A549 (cell line): ENCODE results near the gene SPPL2A. TPM values are rescaled to one million over a fixed set of nuclear protein-coding genes. Genes with fewer than 3 reads are reported as not detected.
"Not testable (repeated sequence)": the region's sequence is repeated elsewhere in the genome, so short reads cannot be mapped to it uniquely, and the experiment has no call there.

Experiments
- ATAC-seq, 2 experiments: fragments of 200-7000 bp in 1 of 2; fragments of >200 bp in 1 of 2; cut with Nextera tagmentation in 1 of 2; cut with Tn5 transposase in 1 of 2; 3 replicates each; pipeline versions ENCODE4 v1.8.0 to v1.9.1; 2018 to 2020; ENCODE audit warnings: mild to moderate bottlenecking in 1 of 2, moderate library complexity in 1 of 2
- CTCF ChIA-PET: fragments of 300-600 bp; sonication (Branson Sonifier 250); formaldehyde crosslinking; extraction: SDS; loops from one replicate; lab custom pipeline; 2021; ENCODE audit warnings: antibody characterized with exemption, inconsistent platforms; lab: Yijun Ruan, JAX
- POLR2A ChIA-PET: fragments of 350-600 bp; formaldehyde crosslinking; extraction: SDS; loops from one replicate; lab custom pipeline; 2021; ENCODE audit warnings: antibody characterized with exemption, inconsistent platforms; lab: Yijun Ruan, JAX
- DNase-seq, 2 experiments: peaks; one replicate each; pipeline versions ENCODE4 v3.0.0 to v3.0.0-alpha.2; 2011 to 2016; ENCODE audit warnings: low read depth in 1 of 2, low spot score in 1 of 2
- FAIRE-seq: peaks from 2 replicates; lab custom pipeline; 2011; peaks lifted over from hg19 to GRCh38; lab: Jason Lieb, UNC
- H3K27ac ChIP-seq, 2 experiments: fragments of >200 bp; sonication (Bioruptor Twin); formaldehyde crosslinking; 3 replicates each; pipeline ENCODE4 v1.5.1; 2016 to 2017
- H3K4me1 ChIP-seq: fragments of >200 bp; sonication (Bioruptor Twin); formaldehyde crosslinking; 3 replicates; pipeline ENCODE4 v1.6.1; 2016
- H3K4me2 ChIP-seq: fragments of >200 bp; sonication (Bioruptor Twin); formaldehyde crosslinking; 3 replicates; pipeline ENCODE4 v1.6.1; 2016
- H3K4me3 ChIP-seq: fragments of >200 bp; sonication (Bioruptor Twin); formaldehyde crosslinking; 3 replicates; pipeline ENCODE4 v1.5.1; 2016
- H3K9me3 ChIP-seq: fragments of >200 bp; sonication (Bioruptor Twin); formaldehyde crosslinking; 3 replicates; pipeline ENCODE4 v1.6.1; 2016
- BCL3 ChIP-seq: fragments of >200 bp; sonication (Bioruptor Twin); formaldehyde crosslinking; IDR thresholded peaks from 3 replicates; pipeline ENCODE4 v1.6.1; 2016
- CBX2 ChIP-seq: fragments of 200-600 bp; sonication (generic); IDR thresholded peaks from 2 replicates; pipeline ENCODE4 v1.6.1; 2016; ENCODE audit warnings: low read depth, mild to moderate bottlenecking, borderline replicate concordance
- CBX8 ChIP-seq: fragments of 200-600 bp; sonication (generic); IDR thresholded peaks from 2 replicates; pipeline ENCODE4 v1.6.1; 2016
- CHD2 ChIP-seq: fragments of 150-350 bp; IDR thresholded peaks from 2 replicates; pipeline ENCODE4 v1.6.1; 2014; ENCODE audit warnings: low read length; ENCODE audit not compliant: partially characterized antibody
- CHD4 ChIP-seq: fragments of 200-600 bp; sonication (generic); IDR thresholded peaks from 2 replicates; pipeline ENCODE4 v1.6.1; 2016; ENCODE audit warnings: antibody characterized with exemption, mild to moderate bottlenecking, borderline replicate concordance
- EHF ChIP-seq: fragments of 250-450 bp; sonication (Bioruptor Pico); IDR thresholded peaks from 2 replicates; pipeline ENCODE4 v1.5.0; 2020; ENCODE audit warnings: mild to moderate bottlenecking
- EHMT2 ChIP-seq: fragments of 200-600 bp; sonication (generic); IDR thresholded peaks from 2 replicates; pipeline ENCODE4 v1.6.1; 2016; ENCODE audit warnings: antibody characterized with exemption, low read depth, mild to moderate bottlenecking, moderate library complexity
- EP300 ChIP-seq, 2 experiments: fragments of >200 bp; sonication (Bioruptor Twin); formaldehyde crosslinking; IDR thresholded peaks; 2 replicates in 1 of 2; 3 replicates in 1 of 2; pipeline ENCODE4 v1.6.1; 2016 to 2017
- FOXS1 ChIP-seq: fragments of 250-450 bp; sonication (Bioruptor Pico); IDR thresholded peaks from 2 replicates; pipeline ENCODE4 v1.5.0; 2020; ENCODE audit warnings: mild to moderate bottlenecking, moderate library complexity
- GATA3 ChIP-seq: IDR thresholded peaks from 2 replicates; pipeline ENCODE4 v1.6.1; 2012; ENCODE audit warnings: borderline replicate concordance
- HEYL ChIP-seq: fragments of 250-450 bp; sonication (Bioruptor Pico); IDR thresholded peaks from 2 replicates; pipeline ENCODE4 v1.8.0; 2021; ENCODE audit warnings: mild to moderate bottlenecking, moderate library complexity
- HOXB5 ChIP-seq: fragments of 250-450 bp; sonication (Bioruptor Pico); IDR thresholded peaks from 2 replicates; pipeline ENCODE4 v1.5.0; 2020; ENCODE audit warnings: mild to moderate bottlenecking, moderate library complexity
- JUNB ChIP-seq: fragments of >200 bp; sonication (Bioruptor Twin); formaldehyde crosslinking; IDR thresholded peaks from 2 replicates; pipeline ENCODE4 v1.6.1; 2016
- MYC ChIP-seq: IDR thresholded peaks from 2 replicates; pipeline ENCODE4 v1.6.1; 2012; ENCODE audit warnings: mild to moderate bottlenecking, inconsistent platforms, low read length, improper control_type of control experiment, borderline replicate concordance
- NFE2L2 ChIP-seq: fragments of 150-350 bp; conservative IDR thresholded peaks from 2 replicates; pipeline ENCODE4 v1.6.1; 2014; ENCODE audit warnings: low read length
- POLR2A ChIP-seq: IDR thresholded peaks from 2 replicates; pipeline ENCODE4 v1.6.1; 2012; ENCODE audit warnings: mild to moderate bottlenecking, low read length
- RAD21 ChIP-seq, 2 experiments: fragments of >200 bp in 1 of 2; sonication (Bioruptor Twin) in 1 of 2; formaldehyde crosslinking in 1 of 2; IDR thresholded peaks in 1 of 2; conservative IDR thresholded peaks in 1 of 2; 2 replicates in 1 of 2; 3 replicates in 1 of 2; pipeline ENCODE4 v1.6.1; 2012 to 2018; ENCODE audit warnings: inconsistent platforms in 1 of 2
- TP53 ChIP-seq: fragments of 250-450 bp; sonication (Bioruptor Pico); IDR thresholded peaks from 2 replicates; pipeline ENCODE4 v1.5.0; 2021; ENCODE audit warnings: mild to moderate bottlenecking, moderate library complexity
- WGBS: methylation state at CpG from one replicate; pipeline ENCODE4 v1.1.6; 2017; ENCODE audit errors: missing lambda C conversion rate; 5-methylcytosine and 5-hydroxymethylcytosine counted together
- polyA plus RNA-seq, 4 experiments: library from polyadenylated mRNA; depleted of rRNA in 3 of 4; stranded (reverse); fragments of >200 nt; fragmentation: RNase III in 1 of 4; extraction: RNeasy Plus Mini Kit Qiagen cat#74134 plus additional on column Dnase treatment in 1 of 4; gene quantifications; 2 replicates in 3 of 4; 3 replicates in 1 of 4; pipeline ENCODE4 v1.2.3, GENCODE V29; 2011 to 2017
- TF ChIP-seq, protein P1 (sequence below): fragments of >200 bp; sonication (Bioruptor Twin); formaldehyde crosslinking; IDR thresholded peaks from 2 replicates; pipeline ENCODE4 v1.6.1; 2016
- TF ChIP-seq, protein P2 (sequence below): fragments of 150-350 bp; IDR thresholded peaks from 2 replicates; pipeline ENCODE4 v1.6.1; 2014; ENCODE audit warnings: low read depth, mild to moderate bottlenecking, low read length

SPPL2A gene
- polyA plus RNA-seq, 2 of the 4 experiments (the other 2 are of a cell fraction), result 87.7 to 138 TPM

- Histone ChIP-seq H3K27ac (no peak overlapping the region), H3K4me2 (no peak overlapping the region), H3K4me3 (no peak overlapping the region), H3K9me3 (no peaks in the 10 kb centered on the region), H3K4me1 (peaks cover 7% of the 10 kb centered on the region; the same call in 1 of the 3 replicates)
- DNase-seq (no peak), ATAC-seq (no peak), FAIRE-seq (no peak)
- WGBS, result 92% methylated on average over 10 of the region's 10 CpGs
- no peak for TF ChIP-seq NFE2L2
- TF ChIP-seq TP53 (CRISPR knock-in tag), result no peak
- TF ChIP-seq FOXS1, result no peak
- no peak for TF ChIP-seq CBX8
- TF ChIP-seq MYC, result no peak
- ChIA-PET POLR2A (no interaction called here), CTCF (no interaction called here)
These were observed 47.6 kb upstream of the SPPL2A start for GRCh38 chr15:50813089-50813488.

DNA sequence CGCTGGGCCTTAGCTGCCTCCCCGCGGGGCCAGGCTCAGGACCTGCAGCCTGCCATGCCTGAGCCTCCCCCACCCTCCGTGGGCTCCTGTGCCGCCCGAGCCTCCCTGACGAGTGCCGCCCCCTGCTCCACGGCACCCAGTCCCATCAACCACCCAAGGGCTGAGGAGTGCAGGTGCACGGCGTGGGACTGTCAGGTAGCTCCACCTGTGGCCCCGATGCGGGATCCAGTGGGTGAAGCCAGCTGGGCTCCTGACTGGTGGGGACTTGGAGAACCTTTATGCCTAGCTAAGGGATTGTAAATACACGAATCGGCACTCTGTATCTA lies 46.6 kb upstream of the SPPL2A start:
- H3K27ac ChIP-seq, H3K4me2 ChIP-seq, FAIRE-seq, H3K9me3 ChIP-seq, POLR2A ChIA-PET, ATAC-seq, DNase-seq, H3K4me3 ChIP-seq, H3K4me1 ChIP-seq: not testable (repeated sequence)
- WGBS, result 94% methylated on average over 13 of the region's 15 CpGs
- CTCF ChIA-PET, result interaction anchor here (1.6 kb wide), 1 partner anchor 20 kb away, joined by 3 read pairs; no protein-coding TSS in a partner anchor

- ATAC-seq, DNase-seq, H3K4me1 ChIP-seq, H3K27ac ChIP-seq, H3K4me3 ChIP-seq, H3K4me2 ChIP-seq, POLR2A ChIA-PET, H3K9me3 ChIP-seq, FAIRE-seq: not testable (repeated sequence)
- CTCF ChIA-PET, result interaction anchor here (0.6 to 1.6 kb wide), 6 partner anchors 10 to 402 kb away, joined by 3 to 4 read pairs (median 4); no protein-coding TSS in a partner anchor
- WGBS, result 83% methylated on average over 23 of the region's 30 CpGs
These were observed 46.1 kb upstream of the SPPL2A start for GRCh38 chr15:50811461-50812180.

DNA sequence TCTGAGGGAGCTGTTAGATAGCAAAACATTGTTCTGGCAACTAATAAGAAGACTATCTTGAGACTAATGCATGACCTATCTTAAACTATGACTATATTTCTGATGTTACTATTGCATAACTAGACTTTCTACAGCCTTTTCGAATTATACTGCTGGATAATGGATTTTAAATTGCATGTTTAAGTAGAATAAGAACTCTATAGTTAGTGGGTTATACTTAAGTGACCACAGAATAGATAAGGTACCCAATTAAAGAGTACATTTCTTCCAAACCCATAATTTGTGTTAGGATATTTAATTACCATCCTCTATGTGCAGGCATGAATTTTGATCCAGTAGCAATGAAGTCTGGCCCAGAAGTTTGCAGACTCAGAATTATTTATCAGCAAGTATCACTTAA lies 44.6 kb upstream of the SPPL2A start:
- H3K9me3 ChIP-seq, result no peaks in the 10 kb centered on the region
- POLR2A ChIA-PET, result no interaction called here
- FAIRE-seq (no peak), DNase-seq (no peak), ATAC-seq (no peak)
- TF ChIP-seq EHF (CRISPR knock-in tag) (no peak), HEYL (no peak), CHD4 (no peak), JUNB (no peak), EHMT2 (no peak), EP300 (IDR thresholded peaks at IDR 0.05) (no peak), POLR2A (no peak), BCL3 (no peak), TP53 (CRISPR knock-in tag) (no peak), GATA3 (no peak), MYC (no peak), RAD21 (conservative IDR thresholded peaks at IDR 0.05 in 1 of 2, IDR thresholded peaks at IDR 0.05 in 1 of 2) (no peak), CBX2 (no peak), CHD2 (no peak), NFE2L2 (no peak), HOXB5 (no peak)
- TF ChIP-seq, protein P1, sequence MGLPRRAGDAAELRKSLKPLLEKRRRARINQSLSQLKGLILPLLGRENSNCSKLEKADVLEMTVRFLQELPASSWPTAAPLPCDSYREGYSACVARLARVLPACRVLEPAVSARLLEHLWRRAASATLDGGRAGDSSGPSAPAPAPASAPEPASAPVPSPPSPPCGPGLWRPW, result no peak
- TF ChIP-seq, protein P2, sequence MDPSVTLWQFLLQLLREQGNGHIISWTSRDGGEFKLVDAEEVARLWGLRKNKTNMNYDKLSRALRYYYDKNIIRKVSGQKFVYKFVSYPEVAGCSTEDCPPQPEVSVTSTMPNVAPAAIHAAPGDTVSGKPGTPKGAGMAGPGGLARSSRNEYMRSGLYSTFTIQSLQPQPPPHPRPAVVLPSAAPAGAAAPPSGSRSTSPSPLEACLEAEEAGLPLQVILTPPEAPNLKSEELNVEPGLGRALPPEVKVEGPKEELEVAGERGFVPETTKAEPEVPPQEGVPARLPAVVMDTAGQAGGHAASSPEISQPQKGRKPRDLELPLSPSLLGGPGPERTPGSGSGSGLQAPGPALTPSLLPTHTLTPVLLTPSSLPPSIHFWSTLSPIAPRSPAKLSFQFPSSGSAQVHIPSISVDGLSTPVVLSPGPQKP, result no peak
- no peak overlapping the region for H3K4me3 ChIP-seq
- H3K4me1 ChIP-seq, result no peaks in the 10 kb centered on the region
- no peak overlapping the region for H3K27ac ChIP-seq
- WGBS, result 6% methylated on average over 1 of the region's 1 CpG
- CTCF ChIA-PET, result interaction anchor here (1.4 kb wide), 2 partner anchors 11 to 66 kb away, joined by 3 to 5 read pairs; no protein-coding TSS in a partner anchor
- H3K4me2 ChIP-seq, result no peak overlapping the region
